ENCODE results near the gene ACBD4. TPM values are rescaled to one million over a fixed set of nuclear protein-coding genes. Genes with fewer than 3 reads are reported as not detected.

Gene ACBD4
- total RNA-seq, 1 experiment from 2014 or later = 7.7 TPM

- in situ Hi-C loops (cut with HindIII; ENCODE audit: low pct_unique_long_range_greater_than_20kb, low sequenced_read_pairs) (no loop called here), intact Hi-C loops (cut with micrococcal nuclease; ENCODE audit: unreplicated experiment) (no loop called here)
- ChIA-PET POLR2A (no interaction called here), CTCF (no interaction called here)
- no peak; the same call in 1 of the 2 replicates for ATAC-seq
- Histone ChIP-seq H3K4me1 (ENCODE audit: control insufficient read depth, insufficient read depth, low read length) (peaks cover 64% of the 10 kb centered on the region), H3K9me3 (ENCODE audit: control insufficient read depth, insufficient read depth, low read depth, low read length) (no peaks in the 10 kb centered on the region), H3K27me3 (ENCODE audit: control insufficient read depth, insufficient read depth, low read length) (no peaks in the 10 kb centered on the region), H3K27ac (ENCODE audit: low read length) (peak overlapping the region; percentile 83), H3K36me3 (ENCODE audit: control insufficient read depth, insufficient read depth, low read length) (no peaks in the 10 kb centered on the region; the same call in 1 of the 2 replicates), H3K4me3 (ENCODE audit: low read depth in 2 of 2, low read length in 2 of 2) (0 out of 4 replicates have a peak overlapping the region, but pooled peaks of 1 of the 2 experiments have one; percentile 18)
- TF ChIP-seq SIN3A (IDR thresholded peaks at IDR 0.05; ENCODE audit: borderline replicate concordance, insufficient read depth, low read depth, low read length) (no peak), POLR2AphosphoS5 (IDR thresholded peaks at IDR 0.05; ENCODE audit: low read depth, low read length) (no peak; the same call in 1 of the 2 replicates), TCF7L2 (IDR thresholded peaks at IDR 0.05; ENCODE audit: low read depth, low read length) (0 out of 2 replicates have a peak, but pooled peaks have one; percentile 58), CTCF (IDR thresholded peaks at IDR 0.05) (no peak), REST (IDR thresholded peaks at IDR 0.05; ENCODE audit: insufficient read depth in 1 of 2, low read depth in 2 of 2, low read length in 1 of 2) (no peak)
- BruUV-seq (replicated peaks) = no TSS peak
- no peak for DNase-seq (ENCODE audit: low read depth, low spot score)
These were observed 7.8 kb upstream of the ACBD4 start for GRCh38 chr17:45127548-45128300.

- no peaks in the 10 kb centered on the region for H3K9me3 ChIP-seq (ENCODE audit: control insufficient read depth, insufficient read depth, low read depth, low read length)
- H3K27me3 ChIP-seq (ENCODE audit: control insufficient read depth, insufficient read depth, low read length) = no peaks in the 10 kb centered on the region
- intact Hi-C loops (cut with micrococcal nuclease; ENCODE audit: unreplicated experiment) = no loop called here
- CTCF ChIA-PET = no interaction called here
- peaks cover 58% of the 10 kb centered on the region for H3K4me1 ChIP-seq (ENCODE audit: control insufficient read depth, insufficient read depth, low read length)
- DNase-seq (ENCODE audit: low read depth, low spot score) (no peak), ATAC-seq (no peak)
- TF ChIP-seq CTCF (IDR thresholded peaks at IDR 0.05) (no peak), SIN3A (IDR thresholded peaks at IDR 0.05; ENCODE audit: borderline replicate concordance, insufficient read depth, low read depth, low read length) (no peak), POLR2AphosphoS5 (IDR thresholded peaks at IDR 0.05; ENCODE audit: low read depth, low read length) (no peak), REST (IDR thresholded peaks at IDR 0.05; ENCODE audit: insufficient read depth in 1 of 2, low read depth in 2 of 2, low read length in 1 of 2) (no peak), TCF7L2 (IDR thresholded peaks at IDR 0.05; ENCODE audit: low read depth, low read length) (no peak)
- no TSS peak for BruUV-seq (replicated peaks)
- H3K27ac ChIP-seq (ENCODE audit: low read length) = peak overlapping the region; percentile 83
- H3K36me3 ChIP-seq (ENCODE audit: control insufficient read depth, insufficient read depth, low read length) = no peaks in the 10 kb centered on the region; the same call in 1 of the 2 replicates
- in situ Hi-C loops (cut with HindIII; ENCODE audit: low pct_unique_long_range_greater_than_20kb, low sequenced_read_pairs) = no loop called here
- POLR2A ChIA-PET = no interaction called here
- 0 out of 4 replicates have a peak overlapping the region, but pooled peaks of 1 of the 2 experiments have one; percentile 18 for H3K4me3 ChIP-seq (ENCODE audit: low read depth in 2 of 2, low read length in 2 of 2)
These were observed 7.2 kb upstream of the ACBD4 start for GRCh38 chr17:45128331-45128730.

Data from Panc1 (cell line).